ENCODE data around the gene MAPK1. TPM values are rescaled to one million over a fixed set of nuclear protein-coding genes. Genes with fewer than 3 reads are reported as not detected.
"Not testable (repeated sequence)": the region's sequence is repeated elsewhere in the genome, so short reads cannot be mapped to it uniquely, and the experiment has no call there.

Gene MAPK1
- 47.7 and 63.0 TPM in 2 replicates for total RNA-seq (2014; rRNA removed; shearing (Covaris generic); ENCODE audit: low replicate concordance)

DNA sequence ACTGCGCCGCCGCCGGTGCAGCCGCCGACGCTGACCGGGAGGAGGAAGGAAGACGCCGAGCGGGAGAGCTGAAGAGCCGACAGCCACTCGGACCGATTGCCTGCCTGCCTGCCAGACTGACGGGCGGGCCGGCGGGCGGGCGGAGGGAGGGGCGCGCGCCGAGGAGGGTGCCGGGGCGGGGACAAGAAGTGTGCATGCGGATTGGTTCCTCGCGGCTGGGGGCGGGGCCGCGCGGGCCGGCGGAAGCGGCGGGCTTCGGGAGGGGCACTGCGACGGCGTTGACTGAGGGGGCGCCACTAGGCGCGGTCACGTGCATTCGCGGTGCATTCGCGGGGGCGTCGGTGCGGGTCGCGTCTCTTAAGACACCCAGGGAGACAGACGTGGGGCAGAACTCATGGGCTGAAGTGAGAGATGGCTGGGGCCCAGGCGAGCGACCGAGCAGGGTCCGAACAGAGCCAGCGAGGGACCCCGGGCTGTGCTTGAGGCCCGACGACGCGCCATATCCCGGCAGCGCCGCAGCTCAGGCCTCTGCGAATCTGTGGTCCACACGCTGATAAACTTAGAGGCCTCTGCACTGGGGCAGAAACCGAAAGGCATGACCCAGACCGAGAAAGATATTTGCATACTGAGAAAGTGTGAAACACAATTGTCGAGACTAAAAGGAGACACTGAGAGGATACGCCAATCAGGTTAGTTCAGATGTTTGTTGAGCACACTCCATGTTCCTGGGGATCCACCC, at the start of gene MAPK1:
Gene MAPK1, minus strand, starts transcription at position 118 of the 739 bp plus-strand sequence. CDS start 205 bp downstream, outside the sequence.
- Histone ChIP-seq H3K27me3 (no peaks in the 10 kb centered on the region), H3K9me3 (no peaks in the 10 kb centered on the region), H3K36me3 (peaks cover 2% of the 10 kb centered on the region; the same call in 1 of the 2 replicates), H3K4me3 (peak within 1 kb of the TSS; percentile 89)
- DNase-seq = peak; percentile 93

GRCh38 chr22:21916309-21916918, 49.0 kb upstream of the MAPK1 start:
- Histone ChIP-seq H3K27me3 (no peaks in the 10 kb centered on the region), H3K4me3 (no peak overlapping the region), H3K36me3 (no peaks in the 10 kb centered on the region), H3K9me3 (no peaks in the 10 kb centered on the region)
- no peak for DNase-seq

GRCh38 chr22:21915624-21916308, 48.3 kb upstream of the MAPK1 start:
- H3K36me3 ChIP-seq = no peaks in the 10 kb centered on the region
- DNase-seq = no peak
- no peaks in the 10 kb centered on the region for H3K9me3 ChIP-seq
- no peaks in the 10 kb centered on the region for H3K27me3 ChIP-seq
- H3K4me3 ChIP-seq = no peak overlapping the region

- not testable (repeated sequence) for H3K36me3 ChIP-seq, H3K4me3 ChIP-seq, DNase-seq, H3K9me3 ChIP-seq, H3K27me3 ChIP-seq
These were observed 46.7 kb upstream of the MAPK1 start for GRCh38 chr22:21914033-21914642.

- not testable (repeated sequence) for DNase-seq, H3K9me3 ChIP-seq, H3K36me3 ChIP-seq, H3K27me3 ChIP-seq, H3K4me3 ChIP-seq
These were observed 42.9 kb upstream of the MAPK1 start for GRCh38 chr22:21910367-21910766.

- Histone ChIP-seq H3K4me3 (no peak overlapping the region), H3K9me3 (no peaks in the 10 kb centered on the region), H3K36me3 (no peaks in the 10 kb centered on the region), H3K27me3 (no peaks in the 10 kb centered on the region)
- DNase-seq = no peak
These were observed 42.4 kb upstream of the MAPK1 start for GRCh38 chr22:21909871-21910270.

- Histone ChIP-seq H3K9me3 (no peaks in the 10 kb centered on the region), H3K27me3 (no peaks in the 10 kb centered on the region), H3K4me3 (no peak overlapping the region), H3K36me3 (no peaks in the 10 kb centered on the region)
- DNase-seq = no peak
These were observed 40.4 kb upstream of the MAPK1 start for GRCh38 chr22:21907638-21908522.

- not testable (repeated sequence) for H3K4me3 ChIP-seq, H3K9me3 ChIP-seq, DNase-seq, H3K36me3 ChIP-seq, H3K27me3 ChIP-seq
These were observed 37.8 kb upstream of the MAPK1 start for GRCh38 chr22:21905234-21905633.

DNA sequence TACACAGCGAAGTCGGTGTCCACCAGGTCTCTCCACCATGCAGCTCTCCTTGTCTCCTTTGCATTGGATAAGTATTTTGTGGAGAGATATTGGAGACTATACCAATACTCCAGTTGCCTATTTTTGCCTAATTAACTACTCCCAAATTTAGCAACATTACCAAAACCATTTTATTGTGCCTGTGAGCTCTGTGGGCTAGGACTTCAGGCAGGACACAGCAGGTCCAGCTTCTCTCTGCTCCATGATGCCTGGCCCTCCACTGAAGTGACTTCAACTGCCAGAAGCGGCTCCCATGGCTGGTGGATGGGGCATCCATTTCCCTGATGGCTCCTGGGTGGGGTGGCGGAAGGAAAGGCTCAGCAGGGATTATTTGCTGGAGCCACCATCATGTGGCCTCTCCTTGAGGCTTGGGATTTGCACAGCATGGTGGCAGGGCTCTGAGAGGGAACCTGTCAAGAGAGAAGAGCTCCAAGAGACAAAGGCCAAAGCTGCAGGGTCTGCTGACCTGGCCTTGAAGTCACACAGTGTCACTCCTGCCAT, 36.9 kb upstream of the MAPK1 start:
- DNase-seq = no peak
- H3K36me3 ChIP-seq = no peaks in the 10 kb centered on the region
- H3K27me3 ChIP-seq = no peaks in the 10 kb centered on the region
- H3K4me3 ChIP-seq = no peak overlapping the region
- no peaks in the 10 kb centered on the region for H3K9me3 ChIP-seq

DNA sequence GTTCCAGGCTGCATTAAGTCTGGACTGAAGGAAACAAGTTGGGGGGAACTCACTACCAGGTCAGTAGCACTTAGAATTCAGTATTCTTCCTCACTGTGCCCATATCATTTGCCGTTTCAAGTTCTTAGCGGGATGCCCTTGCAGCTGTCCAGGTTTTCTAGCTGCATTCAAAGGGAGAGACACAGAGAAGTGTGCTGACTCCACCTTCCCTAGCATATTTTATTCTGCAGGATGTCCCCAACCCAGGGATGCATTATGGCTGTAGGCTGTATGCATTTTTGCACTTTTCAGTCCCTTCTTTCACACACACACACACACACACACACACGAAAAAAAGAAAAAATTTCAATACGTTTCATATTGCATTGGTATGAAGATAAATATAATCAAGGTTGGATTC, 35.8 kb upstream of the MAPK1 start:
- Histone ChIP-seq H3K4me3 (no peak overlapping the region), H3K27me3 (no peaks in the 10 kb centered on the region), H3K9me3 (no peaks in the 10 kb centered on the region), H3K36me3 (no peaks in the 10 kb centered on the region)
- no peak for DNase-seq

DNA sequence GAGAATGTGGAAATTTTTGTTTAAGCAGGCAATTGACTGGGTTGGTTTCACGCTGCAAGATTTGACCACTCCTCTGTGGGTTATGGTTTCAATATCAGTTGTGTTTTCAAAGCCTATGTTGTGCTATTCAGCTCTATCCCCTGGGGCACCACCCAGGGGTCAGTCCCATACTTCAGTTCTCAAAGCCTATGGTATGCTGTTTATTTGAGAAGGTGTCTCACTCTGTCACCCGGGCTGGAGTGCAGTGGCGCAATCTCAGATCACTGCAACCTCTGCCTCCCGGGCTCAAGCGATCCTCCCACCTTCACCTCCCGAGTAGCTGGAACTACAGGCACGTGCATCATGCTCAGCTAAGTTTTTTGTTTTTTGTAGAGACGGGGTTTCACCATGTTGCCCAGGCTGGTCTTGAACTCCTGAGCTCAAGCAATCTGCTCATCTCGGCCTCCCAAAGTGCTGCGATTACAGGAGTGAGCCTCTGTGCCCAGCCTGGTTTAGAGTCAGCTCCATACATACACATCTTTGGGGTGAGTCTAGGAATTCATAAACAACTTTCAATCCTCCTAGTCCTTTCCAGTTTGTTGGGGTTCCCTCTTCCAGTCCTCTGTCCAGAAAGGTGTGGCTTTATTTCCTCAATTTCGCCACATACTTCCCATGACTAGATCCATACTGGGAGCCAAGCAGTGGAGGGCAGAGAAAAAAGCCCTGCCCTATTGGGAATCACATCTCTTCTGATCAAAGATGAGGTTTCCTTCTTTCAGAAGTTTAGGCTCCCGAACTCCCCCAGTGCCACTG, 35.0 kb upstream of the MAPK1 start:
- Histone ChIP-seq H3K36me3 (no peaks in the 10 kb centered on the region), H3K4me3 (no peak overlapping the region), H3K9me3 (no peaks in the 10 kb centered on the region), H3K27me3 (no peaks in the 10 kb centered on the region)
- no peak for DNase-seq

GRCh38 chr22:21898354-21898896, 31.0 kb upstream of the MAPK1 start:
- no peaks in the 10 kb centered on the region for H3K27me3 ChIP-seq
- H3K9me3 ChIP-seq = no peaks in the 10 kb centered on the region
- DNase-seq = no peak
- H3K36me3 ChIP-seq = no peaks in the 10 kb centered on the region
- no peak overlapping the region for H3K4me3 ChIP-seq

GRCh38 chr22:21896951-21897513, 29.6 kb upstream of the MAPK1 start:
- no peak overlapping the region for H3K4me3 ChIP-seq
- no peak for DNase-seq
- H3K27me3 ChIP-seq = no peaks in the 10 kb centered on the region
- H3K36me3 ChIP-seq = no peaks in the 10 kb centered on the region
- H3K9me3 ChIP-seq = no peaks in the 10 kb centered on the region

- not testable (repeated sequence) for H3K9me3 ChIP-seq, H3K27me3 ChIP-seq, H3K36me3 ChIP-seq, H3K4me3 ChIP-seq, DNase-seq
These were observed 28.8 kb upstream of the MAPK1 start for GRCh38 chr22:21896275-21896674.

GRCh38 chr22:21894799-21895198, 27.4 kb upstream of the MAPK1 start:
- no peaks in the 10 kb centered on the region for H3K27me3 ChIP-seq
- H3K36me3 ChIP-seq = no peaks in the 10 kb centered on the region
- DNase-seq = no peak
- H3K4me3 ChIP-seq = no peak overlapping the region
- H3K9me3 ChIP-seq = peaks cover 3% of the 10 kb centered on the region; the same call in 1 of the 2 replicates

Measured in MG63 (cell line).